ENCODE data around the gene TFG. TPM values are rescaled to one million over a fixed set of nuclear protein-coding genes. Genes with fewer than 3 reads are reported as not detected.

The TFG gene
- total and polyA plus RNA-seq, 9 of the 15 experiments (the other 6 are each of a cell fraction or from before 2014, with no cell fraction given) = 31.8 to 143 (median 57.8) TPM

- no peaks in the 10 kb centered on the region for H4K20me1 ChIP-seq (replicated peaks; ENCODE audit: control insufficient read depth, insufficient read depth, low read length)
- no peak overlapping the region for H3K4me3 ChIP-seq
- H3K27me3 ChIP-seq (ENCODE audit: control insufficient read depth in 2 of 2, insufficient read depth in 2 of 2, low read length in 2 of 2) = no peaks in the 10 kb centered on the region
- H3K9me1 ChIP-seq (ENCODE audit: control insufficient read depth, insufficient read depth, low read length) = no peaks in the 10 kb centered on the region
- in situ Hi-C loops (cut with MboI) (no loop called here), intact Hi-C loops (cut with micrococcal nuclease) (no loop called here)
- FAIRE-seq (no peak), DNase-seq (ENCODE audit: extremely low read depth in 1 of 4, low spot score in 3 of 4) (no peak), ATAC-seq (no peak)
- no peak overlapping the region for H3K27ac ChIP-seq (ENCODE audit: extremely low read depth, low read depth, low read length)
- H3K36me3 ChIP-seq (ENCODE audit: control insufficient read depth, insufficient read depth, low read length) = no peaks in the 10 kb centered on the region
- BruUV-seq (replicated peaks) = no TSS peak
- H3K79me2 ChIP-seq (ENCODE audit: control insufficient read depth, insufficient read depth, low read length) = no peaks in the 10 kb centered on the region
- no peak overlapping the region for H2AFZ ChIP-seq (ENCODE audit: low read depth, low read length)
- no peak overlapping the region for H3K9ac ChIP-seq (ENCODE audit: insufficient read depth in 1 of 2, low read depth in 2 of 2, low read length in 2 of 2)
- no peak overlapping the region for H3K4me2 ChIP-seq (ENCODE audit: insufficient read depth, low read length)
- no peaks in the 10 kb centered on the region for H3K9me3 ChIP-seq (replicated peaks; ENCODE audit: control insufficient read depth, insufficient read depth, low read depth, low read length)
- 5% methylated on average over 3 of the region's 3 CpGs for WGBS (ENCODE audit: insufficient coverage, low coverage, missing lambda C conversion rate)
- TF ChIP-seq BHLHE40 (IDR thresholded peaks at IDR 0.05; ENCODE audit: low read length) (no peak), BMI1 (IDR thresholded peaks at IDR 0.05; ENCODE audit: low read length) (no peak), ELF1 (tag; IDR thresholded peaks at IDR 0.05) (no peak), FOXP1 (CRISPR knock-in tag; IDR thresholded peaks at IDR 0.05) (no peak), SAFB2 (IDR thresholded peaks at IDR 0.05; ENCODE audit: borderline replicate concordance, low read depth, low read length, severe bottlenecking) (no peak), PHB2 (IDR thresholded peaks at IDR 0.05; ENCODE audit: low read depth) (no peak), FOXJ2 (tag; IDR thresholded peaks at IDR 0.05) (no peak), CREM (IDR thresholded peaks at IDR 0.05; ENCODE audit: low read depth) (no peak), E2F4 (CRISPR knock-in tag; IDR thresholded peaks at IDR 0.05; ENCODE audit: low read depth) (no peak), CBX8 (IDR thresholded peaks at IDR 0.05; ENCODE audit: borderline replicate concordance, extremely low read depth, low read depth, low read length, poor library complexity, severe bottlenecking) (no peak), ZC3H4 (CRISPR knock-in tag; IDR thresholded peaks at IDR 0.05; ENCODE audit: borderline replicate concordance) (no peak), STAG1 (CRISPR knock-in tag; IDR thresholded peaks at IDR 0.05; ENCODE audit: borderline replicate concordance) (no peak), DDX20 (tag; IDR thresholded peaks at IDR 0.05; ENCODE audit: low read depth) (no peak), ETS1 (conservative IDR thresholded peaks at IDR 0.05; ENCODE audit: control insufficient read depth, low read depth, low read length) (no peak), ESRRB (CRISPR knock-in tag; IDR thresholded peaks at IDR 0.05; ENCODE audit: borderline replicate concordance) (no peak)
- ChIA-PET CTCF (ENCODE audit: low intra/inter-chr PET ratio) (no interaction called here), POLR2A (no interaction called here)
- H3K4me1 ChIP-seq (replicated peaks in 1 of 2; ENCODE audit: control insufficient read depth in 2 of 2, insufficient read depth in 2 of 2, low read length in 2 of 2) = no peaks in the 10 kb centered on the region
Observed at GRCh38 chr3:100782906-100783305, 73.6 kb downstream of the TFG start.
